Stimulated activated CD4-positive, alpha-beta T cell treated with anti-CD3 and anti-CD28 coated beads, Interleukin-12 subunit alpha, Interleukin-12 subunit beta, amount 100 ng/mL, for 24 hours (primary cell): ENCODE data around the gene RBM43.

ENCODE experiments used
- DNase-seq, 2 experiments: peaks; one replicate each; pipeline ENCODE4 v3.0.0-alpha.2; 2020; ENCODE audit warnings: low read depth in 2 of 2

The RBM43 gene

GRCh38 chr2:151217343-151217742 lies 44.3 kb downstream of the RBM43 start:
- no peak for DNase-seq

- DNase-seq = no peak
Measured at GRCh38 chr2:151207100-151207499, 54.6 kb downstream of the RBM43 start.

DNA sequence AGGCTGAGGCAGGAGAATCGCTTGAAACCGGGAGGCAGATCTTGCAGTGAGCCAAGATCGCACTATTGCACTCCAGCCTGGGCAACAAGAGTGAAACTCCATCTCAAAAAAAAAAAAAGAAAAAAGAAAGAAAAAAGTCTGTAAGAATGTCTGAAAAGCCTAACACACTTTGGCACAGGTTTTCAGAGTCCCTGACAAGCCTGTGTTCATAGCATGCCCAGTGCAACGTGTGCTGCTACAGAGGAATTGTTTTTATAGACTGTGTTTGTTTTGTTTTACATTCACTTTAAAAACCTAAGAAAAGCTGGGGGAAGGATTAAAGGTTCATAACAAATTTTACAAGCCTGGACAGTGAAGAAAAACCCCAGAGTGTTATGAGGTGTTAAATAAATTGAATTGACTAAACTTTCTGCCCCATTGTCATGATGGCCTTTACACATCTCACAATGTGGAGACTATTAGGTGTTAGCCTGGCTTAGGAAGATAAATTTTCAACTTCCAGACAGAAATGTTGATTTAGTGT lies 55.2 kb downstream of the RBM43 start:
- no peak for DNase-seq

DNA sequence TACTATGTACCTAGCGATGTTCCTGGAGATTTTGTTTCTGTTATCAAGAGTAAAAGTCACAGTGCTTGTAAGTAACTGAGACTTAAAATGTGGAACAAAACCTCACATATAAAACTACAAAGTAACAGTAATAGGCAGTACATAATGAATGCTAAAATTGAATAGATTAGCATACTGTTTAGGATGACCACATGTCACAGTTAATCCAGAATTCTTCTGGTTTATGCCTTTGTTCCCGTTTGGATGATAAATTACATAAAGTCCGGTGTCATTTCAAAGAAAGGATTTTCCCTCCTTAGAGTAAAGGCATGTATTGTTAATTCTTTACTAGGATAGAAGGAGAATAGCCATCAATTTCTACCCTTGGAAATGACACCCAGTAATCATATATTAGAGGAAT lies 56.1 kb downstream of the RBM43 start:
- DNase-seq = no peak

DNA sequence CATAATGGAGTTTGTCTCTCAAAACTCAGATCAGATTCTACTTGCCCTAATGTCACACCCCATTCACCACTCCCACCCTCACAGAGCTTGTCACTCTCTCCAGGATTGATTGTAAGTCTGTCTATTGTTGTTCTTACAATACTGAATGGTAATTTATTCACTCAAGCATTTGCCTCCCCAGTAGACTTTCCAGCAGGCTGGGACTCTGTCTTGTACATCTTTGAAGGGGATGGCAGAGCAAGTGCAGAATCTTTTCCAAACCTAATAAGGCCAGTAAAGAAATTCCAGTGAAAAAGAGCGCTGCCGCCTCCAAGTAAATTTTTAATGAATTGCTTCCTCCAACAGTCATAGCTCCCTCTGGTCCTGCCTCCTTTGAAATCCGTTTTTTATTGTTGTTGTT lies 56.9 kb downstream of the RBM43 start:
- no peak for DNase-seq

DNA sequence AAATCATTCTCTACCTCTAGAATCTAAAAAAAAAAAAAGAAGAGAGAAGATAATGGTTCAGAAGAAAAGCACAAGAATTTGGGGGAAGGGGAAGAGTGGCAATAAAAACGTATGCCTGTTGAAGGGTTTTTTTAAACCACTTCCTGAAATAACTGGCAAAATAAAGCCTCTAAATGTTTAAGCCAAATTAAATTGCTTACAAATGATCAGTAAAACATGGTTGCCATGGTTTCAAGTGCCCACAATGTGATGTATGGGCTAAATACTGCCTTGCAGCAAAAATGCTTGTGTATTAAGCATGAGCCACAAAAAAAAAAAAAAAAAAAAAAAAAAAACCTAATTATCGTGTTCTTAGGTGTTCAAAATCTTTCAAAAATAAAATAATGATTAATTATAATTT lies 60.8 kb downstream of the RBM43 start:
- no peak for DNase-seq

DNA sequence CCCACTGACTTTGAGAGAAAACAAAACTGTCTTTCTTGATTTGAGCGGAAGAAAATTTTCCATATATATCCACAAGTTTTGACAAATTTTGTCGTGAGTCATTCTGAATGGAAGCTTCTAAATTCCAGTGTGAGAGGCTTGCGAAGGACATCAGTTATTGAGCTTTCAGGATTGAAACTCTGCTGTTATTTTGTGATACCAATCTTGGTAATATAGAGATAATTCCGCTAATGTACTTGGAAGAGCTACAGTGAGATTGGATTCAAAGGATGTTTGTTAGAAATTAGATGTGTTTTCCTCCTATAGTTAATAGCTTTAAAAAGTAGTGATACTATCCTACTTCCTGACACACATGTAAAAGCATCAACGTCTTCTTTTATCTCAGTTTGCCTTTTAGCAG lies 61.4 kb downstream of the RBM43 start:
- DNase-seq = no peak

GRCh38 chr2:151198645-151199044 lies 63.0 kb downstream of the RBM43 start:
- no peak for DNase-seq
